IPS DF 4.7 (cell line): ENCODE data around the gene LRP1.
A peak's percentile ranks its signal among the peaks of the same experiment; 100 is the strongest.

Experiments
- DNase-seq: peaks from one replicate; pipeline ENCODE4 v3.0.0-alpha.2; 2013; ENCODE audit warnings: low spot score; ENCODE audit errors: extremely low read depth

The LRP1 gene

DNA sequence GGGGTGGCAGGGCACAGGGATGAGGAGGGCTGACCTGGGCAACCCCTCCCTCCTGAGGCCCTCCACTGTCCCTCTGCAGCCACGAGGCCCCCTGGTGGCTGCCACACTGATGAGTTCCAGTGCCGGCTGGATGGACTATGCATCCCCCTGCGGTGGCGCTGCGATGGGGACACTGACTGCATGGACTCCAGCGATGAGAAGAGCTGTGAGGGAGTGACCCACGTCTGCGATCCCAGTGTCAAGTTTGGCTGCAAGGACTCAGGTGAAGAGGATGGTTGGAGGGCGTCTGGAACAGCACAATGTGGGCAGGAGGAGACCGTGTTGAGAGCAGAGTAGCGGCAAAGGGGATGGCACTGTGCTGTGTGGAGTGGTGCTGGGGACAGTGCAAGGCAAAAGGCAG lies 44.8 kb downstream of the LRP1 start:
- DNase-seq, result peak; percentile 36

DNA sequence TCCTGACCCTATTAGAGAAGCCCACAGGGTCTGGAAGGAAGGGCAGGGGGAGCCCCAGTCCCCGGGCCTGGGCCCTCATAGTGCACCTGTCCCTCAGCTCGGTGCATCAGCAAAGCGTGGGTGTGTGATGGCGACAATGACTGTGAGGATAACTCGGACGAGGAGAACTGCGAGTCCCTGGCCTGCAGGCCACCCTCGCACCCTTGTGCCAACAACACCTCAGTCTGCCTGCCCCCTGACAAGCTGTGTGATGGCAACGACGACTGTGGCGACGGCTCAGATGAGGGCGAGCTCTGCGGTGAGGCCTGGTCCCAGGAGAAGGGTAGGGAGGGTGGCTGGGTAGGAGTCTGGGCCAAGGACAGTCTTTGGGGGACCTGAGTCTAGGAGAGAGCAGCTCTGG lies 45.4 kb downstream of the LRP1 start:
- no peak for DNase-seq

DNA sequence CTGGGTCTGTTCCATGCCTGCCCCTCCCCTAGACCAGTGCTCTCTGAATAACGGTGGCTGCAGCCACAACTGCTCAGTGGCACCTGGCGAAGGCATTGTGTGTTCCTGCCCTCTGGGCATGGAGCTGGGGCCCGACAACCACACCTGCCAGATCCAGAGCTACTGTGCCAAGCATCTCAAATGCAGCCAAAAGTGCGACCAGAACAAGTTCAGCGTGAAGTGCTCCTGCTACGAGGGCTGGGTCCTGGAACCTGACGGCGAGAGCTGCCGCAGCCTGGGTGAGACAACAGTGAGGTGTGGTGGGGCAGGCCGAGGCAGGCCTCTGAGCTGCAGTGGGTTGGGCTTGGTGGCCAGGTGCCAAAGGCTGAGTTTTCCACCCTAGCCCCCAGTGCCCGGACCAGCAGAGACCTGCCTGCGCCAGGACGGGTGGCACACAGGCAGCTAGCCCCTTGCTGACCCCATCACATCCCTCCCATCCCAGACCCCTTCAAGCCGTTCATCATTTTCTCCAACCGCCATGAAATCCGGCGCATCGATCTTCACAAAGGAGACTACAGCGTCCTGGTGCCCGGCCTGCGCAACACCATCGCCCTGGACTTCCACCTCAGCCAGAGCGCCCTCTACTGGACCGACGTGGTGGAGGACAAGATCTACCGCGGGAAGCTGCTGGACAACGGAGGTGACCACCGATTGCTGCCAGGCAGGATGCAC lies 47.3 kb downstream of the LRP1 start:
- peak; percentile 38 for DNase-seq

DNA sequence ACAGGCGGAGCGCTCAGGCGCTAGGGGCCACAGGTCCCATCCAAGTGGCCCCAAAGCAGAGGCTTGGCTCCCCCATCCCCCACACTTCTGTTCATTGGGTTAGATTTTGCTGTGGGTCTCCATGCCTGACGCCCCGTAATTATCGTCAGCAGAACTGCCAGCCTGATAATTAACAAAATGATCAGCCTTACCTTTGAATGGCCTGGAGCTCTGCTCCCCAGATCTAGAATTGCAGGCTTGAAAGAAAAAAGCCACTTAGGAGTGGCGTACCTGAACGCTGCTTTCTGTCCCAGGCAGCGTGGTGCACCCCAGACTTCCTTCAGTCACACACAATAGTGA lies 47.8 kb downstream of the LRP1 start:
- DNase-seq, result no peak

DNA sequence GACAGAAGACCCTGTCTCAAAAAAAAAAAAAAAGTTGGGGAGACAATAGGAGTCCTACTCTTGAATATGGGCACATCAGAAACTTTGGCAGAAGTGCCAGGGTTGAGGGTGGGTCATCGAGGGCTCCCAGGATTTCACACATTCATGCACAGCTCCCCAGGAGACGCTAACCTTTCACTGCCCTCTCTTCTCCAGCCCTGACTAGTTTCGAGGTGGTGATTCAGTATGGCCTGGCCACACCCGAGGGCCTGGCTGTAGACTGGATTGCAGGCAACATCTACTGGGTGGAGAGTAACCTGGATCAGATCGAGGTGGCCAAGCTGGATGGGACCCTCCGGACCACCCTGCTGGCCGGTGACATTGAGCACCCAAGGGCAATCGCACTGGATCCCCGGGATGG lies 48.6 kb downstream of the LRP1 start:
- DNase-seq, result no peak

DNA sequence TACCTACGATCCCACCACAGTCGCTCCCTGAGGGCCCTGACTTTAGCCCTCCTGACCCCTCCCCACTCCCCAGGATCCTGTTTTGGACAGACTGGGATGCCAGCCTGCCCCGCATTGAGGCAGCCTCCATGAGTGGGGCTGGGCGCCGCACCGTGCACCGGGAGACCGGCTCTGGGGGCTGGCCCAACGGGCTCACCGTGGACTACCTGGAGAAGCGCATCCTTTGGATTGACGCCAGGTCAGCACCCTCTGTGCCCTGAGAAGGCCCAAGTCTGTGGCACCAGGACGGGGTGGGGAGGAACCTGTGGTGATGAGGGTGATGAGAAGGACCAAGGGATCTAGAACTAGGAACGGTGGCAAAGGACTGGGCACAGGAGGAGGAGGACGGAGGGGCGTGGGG lies 49.1 kb downstream of the LRP1 start:
- DNase-seq, result no peak

DNA sequence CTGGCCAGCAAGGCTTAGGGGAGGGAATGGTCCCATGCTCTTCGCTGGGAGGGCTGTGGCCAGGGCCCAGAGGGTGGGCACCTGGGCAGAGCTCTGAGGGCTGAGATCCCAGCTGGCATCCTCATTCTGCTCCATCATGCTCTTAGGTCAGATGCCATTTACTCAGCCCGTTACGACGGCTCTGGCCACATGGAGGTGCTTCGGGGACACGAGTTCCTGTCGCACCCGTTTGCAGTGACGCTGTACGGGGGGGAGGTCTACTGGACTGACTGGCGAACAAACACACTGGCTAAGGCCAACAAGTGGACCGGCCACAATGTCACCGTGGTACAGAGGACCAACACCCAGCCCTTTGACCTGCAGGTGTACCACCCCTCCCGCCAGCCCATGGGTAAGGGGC lies 49.9 kb downstream of the LRP1 start:
- DNase-seq, result no peak

DNA sequence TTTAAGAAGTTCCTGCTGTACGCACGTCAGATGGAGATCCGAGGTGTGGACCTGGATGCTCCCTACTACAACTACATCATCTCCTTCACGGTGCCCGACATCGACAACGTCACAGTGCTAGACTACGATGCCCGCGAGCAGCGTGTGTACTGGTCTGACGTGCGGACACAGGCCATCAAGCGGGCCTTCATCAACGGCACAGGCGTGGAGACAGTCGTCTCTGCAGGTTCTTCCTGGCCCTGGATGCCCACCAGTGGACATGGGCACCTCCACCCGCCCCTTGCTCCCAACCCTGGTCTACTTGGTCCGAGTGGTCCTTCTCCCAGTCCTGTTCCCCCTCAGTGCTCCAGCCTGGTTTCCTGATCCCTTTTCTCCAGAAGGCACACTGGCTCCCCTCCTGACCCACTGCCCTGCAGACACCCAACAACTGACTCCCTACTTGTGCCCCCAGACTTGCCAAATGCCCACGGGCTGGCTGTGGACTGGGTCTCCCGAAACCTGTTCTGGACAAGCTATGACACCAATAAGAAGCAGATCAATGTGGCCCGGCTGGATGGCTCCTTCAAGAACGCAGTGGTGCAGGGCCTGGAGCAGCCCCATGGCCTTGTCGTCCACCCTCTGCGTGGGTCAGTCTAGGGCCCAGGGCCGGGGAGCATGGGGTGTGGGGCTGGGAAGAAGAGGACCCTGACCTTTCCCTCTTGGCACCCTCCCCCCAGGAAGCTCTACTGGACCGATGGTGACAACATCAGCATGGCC lies 51.2 kb downstream of the LRP1 start:
- no peak for DNase-seq

DNA sequence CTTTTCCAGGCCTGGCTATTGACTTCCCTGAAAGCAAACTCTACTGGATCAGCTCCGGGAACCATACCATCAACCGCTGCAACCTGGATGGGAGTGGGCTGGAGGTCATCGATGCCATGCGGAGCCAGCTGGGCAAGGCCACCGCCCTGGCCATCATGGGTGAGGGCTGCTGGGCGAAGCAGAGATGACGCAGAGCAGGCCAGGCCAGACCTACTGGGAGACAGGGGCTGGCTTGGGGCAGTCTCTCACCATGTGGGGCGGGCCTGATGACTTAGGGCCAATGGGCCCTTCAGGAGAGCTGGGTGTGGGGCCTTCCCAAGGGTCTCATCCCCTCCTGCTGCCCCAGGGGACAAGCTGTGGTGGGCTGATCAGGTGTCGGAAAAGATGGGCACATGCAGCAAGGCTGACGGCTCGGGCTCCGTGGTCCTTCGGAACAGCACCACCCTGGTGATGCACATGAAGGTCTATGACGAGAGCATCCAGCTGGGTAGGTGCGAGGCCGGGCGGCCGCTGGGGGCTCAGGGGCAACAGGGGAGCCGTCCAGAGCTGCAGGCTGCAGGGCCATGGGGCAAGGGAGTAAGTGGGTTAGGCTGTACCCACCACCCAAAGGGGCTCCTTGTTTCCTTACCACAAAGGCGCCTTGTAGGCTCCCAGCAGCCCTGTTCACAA lies 52.2 kb downstream of the LRP1 start:
- no peak for DNase-seq

DNA sequence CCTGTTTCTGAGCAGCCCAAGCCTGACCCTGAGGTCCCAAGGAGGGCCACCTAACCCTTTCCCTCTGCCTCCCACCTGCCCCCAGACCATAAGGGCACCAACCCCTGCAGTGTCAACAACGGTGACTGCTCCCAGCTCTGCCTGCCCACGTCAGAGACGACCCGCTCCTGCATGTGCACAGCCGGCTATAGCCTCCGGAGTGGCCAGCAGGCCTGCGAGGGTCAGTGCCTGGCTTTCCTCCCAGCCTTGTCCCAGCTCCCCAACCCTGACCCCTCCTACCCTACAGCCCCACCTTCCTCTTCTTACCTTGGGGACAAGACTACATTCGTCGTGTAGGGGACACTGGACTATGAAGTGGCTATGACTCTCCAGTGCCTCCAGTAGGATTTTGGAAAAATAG lies 52.8 kb downstream of the LRP1 start:
- DNase-seq, result no peak

DNA sequence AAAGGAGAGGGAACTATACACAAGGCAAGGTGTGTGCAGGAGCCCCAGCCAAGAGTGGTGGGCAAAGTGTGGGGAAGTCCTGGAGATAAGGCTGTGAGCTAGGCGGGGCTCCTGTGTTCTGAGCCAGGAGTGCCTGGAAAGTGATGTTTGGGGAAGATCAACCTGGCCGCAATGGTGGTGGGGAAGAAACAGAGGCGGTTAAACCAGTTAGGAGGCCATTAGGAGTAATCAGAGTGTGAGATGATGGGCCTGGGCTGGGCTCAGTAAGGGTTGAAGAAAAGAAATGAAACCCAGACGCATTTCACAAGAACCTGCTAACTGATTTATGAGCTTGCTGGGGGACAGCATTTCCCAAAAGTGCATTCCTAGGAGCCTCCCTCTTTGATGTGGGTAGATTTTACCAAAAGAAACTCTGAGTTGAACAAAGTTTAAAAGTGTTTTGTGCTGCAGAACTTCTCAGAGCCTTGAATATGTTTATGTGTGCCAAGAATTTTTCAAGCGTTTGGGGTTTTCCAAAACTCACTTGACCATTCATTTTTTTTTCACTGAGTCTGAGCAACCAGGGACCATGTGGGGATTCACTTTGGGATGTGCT lies 53.4 kb downstream of the LRP1 start:
- DNase-seq, result no peak

DNA sequence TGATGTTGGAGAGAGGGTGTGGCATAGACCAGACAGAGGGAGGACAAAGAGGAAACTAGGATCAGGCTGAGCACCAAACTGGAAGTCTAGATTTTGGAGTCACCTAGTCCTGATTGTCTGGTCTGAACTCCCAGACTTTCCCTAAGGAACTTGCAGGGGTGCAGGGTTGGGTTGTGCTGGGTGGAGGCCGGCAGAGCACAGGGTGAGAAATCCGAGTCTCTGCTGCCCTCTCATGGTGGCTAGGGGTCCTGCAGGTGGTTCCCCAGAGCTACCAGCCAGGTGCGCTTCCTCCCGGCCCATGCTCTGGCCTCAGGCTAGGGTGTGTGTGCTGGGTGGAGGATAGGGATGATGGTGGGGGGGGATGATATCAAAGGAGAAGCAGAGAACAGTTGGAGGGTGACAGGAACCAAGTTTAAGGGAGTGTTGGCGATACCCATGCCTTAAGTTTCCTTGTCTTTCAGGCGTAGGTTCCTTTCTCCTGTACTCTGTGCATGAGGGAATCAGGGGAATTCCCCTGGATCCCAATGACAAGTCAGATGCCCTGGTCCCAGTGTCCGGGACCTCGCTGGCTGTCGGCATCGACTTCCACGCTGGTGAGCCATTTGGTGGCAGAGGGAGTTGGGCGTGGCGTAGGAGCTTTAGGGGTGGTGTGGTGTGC lies 54.8 kb downstream of the LRP1 start:
- DNase-seq, result peak; percentile 72

DNA sequence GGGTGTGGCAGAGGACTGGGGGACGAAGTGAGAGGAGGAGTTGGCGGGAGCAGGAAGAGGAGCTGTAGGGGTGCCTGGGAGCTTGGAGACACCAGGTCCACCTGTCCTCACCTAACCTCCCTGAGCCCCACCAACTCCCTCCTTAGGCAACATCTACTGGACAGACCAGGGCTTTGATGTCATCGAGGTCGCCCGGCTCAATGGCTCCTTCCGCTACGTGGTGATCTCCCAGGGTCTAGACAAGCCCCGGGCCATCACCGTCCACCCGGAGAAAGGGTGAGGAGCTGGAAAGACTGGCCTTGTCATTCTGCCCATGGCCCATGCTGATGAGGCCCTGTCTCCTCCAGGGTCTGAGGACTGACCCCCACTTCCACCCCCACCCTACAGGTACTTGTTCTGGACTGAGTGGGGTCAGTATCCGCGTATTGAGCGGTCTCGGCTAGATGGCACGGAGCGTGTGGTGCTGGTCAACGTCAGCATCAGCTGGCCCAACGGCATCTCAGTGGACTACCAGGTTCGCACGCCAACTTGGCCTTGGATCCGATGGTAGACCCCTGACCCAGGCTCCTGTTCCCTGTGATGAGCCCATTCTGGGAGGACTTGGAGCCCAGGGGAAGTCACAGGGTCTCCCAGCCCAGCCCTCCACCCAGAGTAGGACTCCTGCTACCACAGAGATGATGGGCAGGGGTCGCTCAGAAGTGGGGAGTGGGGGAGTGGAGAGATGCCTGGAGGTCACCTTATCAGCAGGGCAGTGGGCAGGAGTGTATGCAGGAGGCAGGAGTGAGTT lies 55.8 kb downstream of the LRP1 start:
- DNase-seq, result no peak

DNA sequence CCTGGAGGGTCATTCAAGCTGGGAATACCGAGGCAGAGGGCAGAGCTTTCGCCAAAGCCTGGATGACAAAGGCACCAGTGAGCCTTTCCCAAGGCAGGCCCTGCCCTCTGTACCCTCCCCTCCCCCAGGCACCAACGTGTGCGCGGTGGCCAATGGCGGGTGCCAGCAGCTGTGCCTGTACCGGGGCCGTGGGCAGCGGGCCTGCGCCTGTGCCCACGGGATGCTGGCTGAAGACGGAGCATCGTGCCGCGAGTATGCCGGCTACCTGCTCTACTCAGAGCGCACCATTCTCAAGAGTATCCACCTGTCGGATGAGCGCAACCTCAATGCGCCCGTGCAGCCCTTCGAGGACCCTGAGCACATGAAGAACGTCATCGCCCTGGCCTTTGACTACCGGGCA lies 57.1 kb downstream of the LRP1 start:
- DNase-seq, result no peak

DNA sequence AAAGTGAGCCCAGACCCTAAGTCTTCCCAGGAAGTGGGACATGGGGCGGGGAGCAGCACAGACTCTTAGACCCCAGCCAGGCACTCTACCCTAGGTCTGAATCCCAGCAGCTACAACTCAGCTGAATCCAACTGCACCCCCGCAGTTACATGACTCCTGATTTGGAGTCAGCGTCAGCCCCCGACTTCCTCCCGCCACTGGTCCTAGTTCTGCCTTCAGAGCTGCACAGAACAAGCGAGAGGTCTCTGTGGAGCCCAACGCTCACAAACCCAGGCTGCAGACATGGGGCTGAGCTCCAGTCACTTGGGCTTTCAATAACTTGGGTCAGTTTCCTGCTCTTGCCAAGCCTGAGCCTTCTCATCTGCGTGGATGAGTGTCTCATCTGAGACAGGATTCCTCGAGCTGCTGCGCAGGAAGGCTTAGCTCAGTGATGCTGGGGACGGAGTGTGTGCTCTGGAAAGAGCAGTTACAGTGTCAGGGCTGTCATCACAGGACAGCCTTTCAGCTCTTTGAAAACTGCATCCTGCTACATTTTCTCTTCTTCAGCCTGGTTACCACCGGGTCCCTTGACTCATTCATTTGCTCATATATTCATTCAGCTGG lies 57.7 kb downstream of the LRP1 start:
- no peak for DNase-seq

DNA sequence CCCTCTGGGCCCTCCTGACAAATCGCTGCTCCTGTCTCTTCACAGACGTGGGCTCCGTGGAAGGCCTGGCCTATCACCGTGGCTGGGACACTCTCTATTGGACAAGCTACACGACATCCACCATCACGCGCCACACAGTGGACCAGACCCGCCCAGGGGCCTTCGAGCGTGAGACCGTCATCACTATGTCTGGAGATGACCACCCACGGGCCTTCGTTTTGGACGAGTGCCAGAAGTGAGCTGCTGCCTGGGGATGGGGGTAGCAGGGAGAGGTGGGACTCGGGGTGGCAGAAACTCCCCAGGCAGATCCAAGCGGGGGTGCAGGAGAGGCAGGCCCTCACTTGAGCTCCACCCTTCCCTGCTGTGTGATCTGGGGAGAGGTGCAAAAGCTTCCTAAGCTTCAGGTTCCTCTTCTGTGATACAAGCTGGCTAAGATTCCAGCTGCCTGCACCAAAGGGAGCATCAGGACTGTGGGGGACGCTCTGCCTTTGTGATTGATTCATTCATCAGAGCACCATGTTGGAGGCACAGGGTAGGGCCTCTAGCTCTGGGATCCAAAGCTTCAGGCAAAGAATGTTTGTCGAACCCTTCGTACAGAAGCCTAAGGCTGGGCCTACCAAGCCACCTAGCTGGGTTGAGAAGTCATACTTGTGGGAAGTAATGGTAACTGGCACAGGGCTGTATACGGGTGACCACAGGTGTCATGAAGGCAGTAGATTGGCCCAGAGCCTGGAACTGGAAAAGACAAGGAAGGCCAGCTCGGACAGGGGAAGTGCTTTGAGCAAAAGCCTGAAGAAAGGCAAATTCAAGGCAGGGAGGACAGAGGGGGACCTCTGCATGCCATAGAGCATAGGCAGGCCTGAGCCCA lies 59.2 kb downstream of the LRP1 start:
- no peak for DNase-seq

DNA sequence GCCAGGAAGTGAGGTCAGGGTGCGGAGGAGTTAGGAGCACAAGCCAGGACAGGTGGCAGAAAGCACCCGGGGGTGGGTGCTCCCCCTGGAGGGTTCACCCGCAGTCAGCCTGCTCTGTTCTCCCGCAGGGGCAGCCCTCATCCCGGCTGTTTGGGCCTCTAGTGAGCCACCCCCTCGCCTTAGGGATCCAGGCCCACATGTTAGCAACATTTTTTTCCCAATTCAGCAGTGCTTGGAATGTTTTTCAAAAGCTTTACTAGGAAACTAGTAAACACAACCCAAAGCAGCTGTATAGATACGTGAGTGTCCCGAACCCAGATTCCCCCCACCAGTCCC lies 59.8 kb downstream of the LRP1 start:
- no peak for DNase-seq

DNA sequence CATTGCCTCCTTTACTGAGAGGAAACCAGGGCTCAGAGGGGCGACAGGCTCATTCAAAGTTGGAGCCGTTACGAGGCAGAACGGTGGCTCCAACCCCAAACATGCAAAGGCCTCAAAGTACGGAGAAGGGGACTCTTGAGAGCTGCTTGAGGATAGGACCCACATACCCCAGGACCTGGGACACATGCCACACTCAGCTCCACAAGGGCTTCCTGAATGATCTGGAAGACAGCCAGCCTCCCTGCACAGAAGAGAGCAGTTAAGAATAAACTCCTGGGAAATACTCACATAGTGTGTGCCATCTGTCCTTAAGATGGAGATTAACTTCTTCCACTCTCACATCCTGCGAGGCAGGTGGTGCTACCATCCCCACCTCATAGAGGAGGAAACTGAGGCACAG lies 61.8 kb downstream of the LRP1 start:
- no peak for DNase-seq

DNA sequence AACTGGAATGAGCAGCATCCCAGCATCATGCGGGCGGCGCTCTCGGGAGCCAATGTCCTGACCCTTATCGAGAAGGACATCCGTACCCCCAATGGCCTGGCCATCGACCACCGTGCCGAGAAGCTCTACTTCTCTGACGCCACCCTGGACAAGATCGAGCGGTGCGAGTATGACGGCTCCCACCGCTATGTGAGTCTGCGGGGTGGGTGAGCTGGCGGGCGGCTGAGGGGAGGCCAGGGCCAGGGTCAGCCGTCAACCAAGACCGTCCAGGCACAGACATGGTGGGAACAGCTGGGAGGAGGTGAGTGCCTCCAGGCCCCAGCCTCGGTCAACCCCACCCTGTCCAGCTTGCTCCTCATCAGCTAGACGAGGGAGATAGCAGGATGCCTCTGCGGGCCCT lies 62.5 kb downstream of the LRP1 start:
- DNase-seq, result no peak

DNA sequence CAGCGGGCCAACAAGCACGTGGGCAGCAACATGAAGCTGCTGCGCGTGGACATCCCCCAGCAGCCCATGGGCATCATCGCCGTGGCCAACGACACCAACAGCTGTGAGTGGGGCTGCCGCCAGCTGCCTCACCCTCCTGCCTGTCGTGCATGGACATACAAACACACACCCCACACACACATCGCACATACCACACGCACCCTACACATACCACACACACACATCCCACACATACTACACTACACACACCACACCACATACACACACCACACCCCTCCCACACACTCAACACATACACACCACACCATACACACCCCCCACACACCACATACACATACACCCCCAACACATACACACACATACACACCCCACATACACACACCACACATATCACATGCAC lies 63.1 kb downstream of the LRP1 start:
- no peak for DNase-seq
